ENCODE data around the gene RHOF. TPM values are rescaled to one million over a fixed set of nuclear protein-coding genes. Genes with fewer than 3 reads are reported as not detected.

The RHOF gene
- total RNA-seq, 1 donor from 2014 or later = 20.9 TPM

GRCh38 chr12:121806546-121807423 is 13.3 kb upstream of the RHOF start:
- DNase-seq (ENCODE audit: low spot score) = no peak

GRCh38 chr12:121806009-121806545 is 12.6 kb upstream of the RHOF start:
- intact Hi-C loops (cut with DNase I) = no loop called here
- DNase-seq (ENCODE audit: low spot score) = no peak

More at GRCh38 chr12:121806546-121807423, 13.3 kb upstream of the RHOF start:
- intact Hi-C loops (cut with DNase I) = no loop called here

DNA sequence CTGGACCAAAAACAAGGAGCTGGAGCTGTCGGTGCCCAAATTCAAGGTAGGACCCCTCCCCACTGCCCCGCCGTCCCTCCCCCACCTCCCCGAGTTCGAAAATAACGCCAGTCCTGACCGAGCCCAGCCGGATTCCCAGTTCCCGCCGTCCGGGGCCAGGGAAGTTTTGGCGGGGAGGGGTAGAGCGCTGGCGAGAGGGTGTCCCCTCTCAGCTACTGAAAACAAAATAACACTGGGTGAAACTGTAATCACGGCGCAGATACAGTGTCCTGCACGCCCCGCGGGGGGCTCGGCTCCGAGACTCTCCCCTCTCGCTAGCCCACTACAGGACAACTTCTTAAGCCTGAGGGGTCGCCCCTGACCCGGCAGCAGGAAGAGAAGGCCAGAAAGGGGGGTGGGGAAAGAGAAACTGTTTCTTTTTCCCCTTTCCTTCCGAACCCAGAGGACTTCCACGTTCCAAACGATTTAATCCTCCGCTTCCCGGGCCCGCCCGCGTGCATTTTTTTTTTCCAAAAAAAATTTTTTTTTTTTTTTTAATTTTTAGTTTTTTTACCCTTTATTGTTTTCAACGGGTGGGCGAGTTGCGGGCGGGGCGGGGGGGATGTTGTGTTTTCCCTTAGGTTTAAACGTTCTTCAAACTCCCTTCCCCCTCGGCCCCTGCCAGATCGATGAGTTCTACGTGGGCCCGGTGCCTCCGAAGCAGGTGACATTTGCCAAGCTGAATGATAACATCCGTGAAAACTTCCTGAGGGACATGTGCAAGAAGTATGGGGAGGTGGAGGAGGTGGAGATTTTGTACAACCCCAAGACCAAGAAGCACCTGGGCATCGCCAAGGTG is 11.9 kb upstream of the RHOF start:
- intact Hi-C loops (cut with DNase I) = no loop called here
- no peak for DNase-seq (ENCODE audit: low spot score)

DNA sequence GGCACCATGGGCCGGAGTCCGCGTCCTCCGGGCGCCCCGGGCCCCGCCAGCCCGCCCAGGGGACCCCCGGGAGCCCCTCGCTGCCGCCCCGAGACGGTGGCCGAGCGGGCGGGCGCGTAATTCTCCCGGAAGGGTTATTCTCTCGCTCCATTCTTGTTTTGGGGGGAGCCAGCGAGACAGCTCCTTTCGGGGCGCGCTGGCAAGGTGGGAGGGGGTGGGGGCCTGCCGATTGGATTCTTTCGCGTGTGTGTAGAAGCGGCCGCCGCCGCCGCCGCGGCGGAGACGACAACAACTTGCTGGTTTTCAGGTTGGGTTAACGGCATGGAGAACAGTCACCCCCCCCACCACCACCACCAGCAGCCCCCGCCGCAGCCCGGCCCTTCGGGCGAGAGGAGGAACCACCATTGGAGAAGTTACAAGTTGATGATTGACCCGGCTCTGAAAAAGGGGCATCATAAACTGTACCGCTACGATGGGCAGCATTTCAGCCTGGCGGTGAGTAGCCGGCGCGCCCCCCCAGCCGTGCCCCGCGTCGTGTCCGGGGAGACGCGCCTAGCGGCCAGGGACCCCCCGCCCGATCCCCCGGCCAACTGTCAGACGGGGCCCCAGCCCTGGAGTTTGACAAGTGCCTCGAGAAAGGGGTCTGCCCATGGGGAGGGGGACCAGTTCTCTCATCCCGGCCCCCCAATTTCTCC is 11.1 kb upstream of the RHOF start:
- DNase-seq (ENCODE audit: low spot score) = no peak
- intact Hi-C loops (cut with DNase I) = no loop called here

DNA sequence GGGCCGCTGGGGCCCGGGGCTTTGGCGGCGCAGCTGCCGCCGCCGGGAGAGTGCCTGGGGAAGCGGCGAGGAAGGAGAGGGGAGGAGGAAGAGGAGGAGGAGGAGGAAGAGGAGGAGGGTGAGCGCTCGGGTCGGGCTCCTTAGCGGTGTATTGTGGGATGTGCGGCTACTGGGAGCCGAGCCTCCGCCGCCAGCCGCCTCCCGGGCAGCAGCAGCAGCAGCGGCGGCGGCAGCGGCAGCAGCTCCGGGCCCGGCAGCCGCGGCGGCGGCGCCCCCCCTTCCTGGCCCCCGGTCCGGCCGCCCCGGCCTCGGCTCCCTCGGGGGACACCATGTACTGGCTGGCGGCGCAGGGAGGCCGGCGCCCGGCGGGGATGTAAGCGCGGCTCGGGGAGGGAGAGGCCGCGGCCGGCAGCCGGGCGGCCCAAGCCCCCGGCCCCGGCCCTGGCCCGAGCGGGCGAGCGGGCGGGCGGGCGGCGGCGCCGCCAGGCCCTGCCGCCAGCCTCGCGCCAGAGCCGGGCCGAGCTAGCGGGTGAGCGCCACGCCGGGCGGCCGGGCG is 10.5 kb upstream of the RHOF start, which contains the start of gene SETD1B:
SETD1B (plus strand) TSS at position 149 of the 556 bp plus-strand sequence. CDS start 729 bp downstream, outside the sequence.
- intact Hi-C loops (cut with DNase I) = no loop called here

GRCh38 chr12:121802843-121803698 is 9.6 kb upstream of the RHOF start:
- DNase-seq (ENCODE audit: low spot score) = peak; percentile 95
- intact Hi-C loops (cut with DNase I) = no loop called here

More for the DNA sequence above, 10.5 kb upstream of the RHOF start, which contains the start of gene SETD1B:
- DNase-seq (ENCODE audit: low spot score) = no peak

GRCh38 chr12:121802485-121802842 is 9.0 kb upstream of the RHOF start:
- intact Hi-C loops (cut with DNase I) = no loop called here
- no peak for DNase-seq (ENCODE audit: low spot score)

DNA sequence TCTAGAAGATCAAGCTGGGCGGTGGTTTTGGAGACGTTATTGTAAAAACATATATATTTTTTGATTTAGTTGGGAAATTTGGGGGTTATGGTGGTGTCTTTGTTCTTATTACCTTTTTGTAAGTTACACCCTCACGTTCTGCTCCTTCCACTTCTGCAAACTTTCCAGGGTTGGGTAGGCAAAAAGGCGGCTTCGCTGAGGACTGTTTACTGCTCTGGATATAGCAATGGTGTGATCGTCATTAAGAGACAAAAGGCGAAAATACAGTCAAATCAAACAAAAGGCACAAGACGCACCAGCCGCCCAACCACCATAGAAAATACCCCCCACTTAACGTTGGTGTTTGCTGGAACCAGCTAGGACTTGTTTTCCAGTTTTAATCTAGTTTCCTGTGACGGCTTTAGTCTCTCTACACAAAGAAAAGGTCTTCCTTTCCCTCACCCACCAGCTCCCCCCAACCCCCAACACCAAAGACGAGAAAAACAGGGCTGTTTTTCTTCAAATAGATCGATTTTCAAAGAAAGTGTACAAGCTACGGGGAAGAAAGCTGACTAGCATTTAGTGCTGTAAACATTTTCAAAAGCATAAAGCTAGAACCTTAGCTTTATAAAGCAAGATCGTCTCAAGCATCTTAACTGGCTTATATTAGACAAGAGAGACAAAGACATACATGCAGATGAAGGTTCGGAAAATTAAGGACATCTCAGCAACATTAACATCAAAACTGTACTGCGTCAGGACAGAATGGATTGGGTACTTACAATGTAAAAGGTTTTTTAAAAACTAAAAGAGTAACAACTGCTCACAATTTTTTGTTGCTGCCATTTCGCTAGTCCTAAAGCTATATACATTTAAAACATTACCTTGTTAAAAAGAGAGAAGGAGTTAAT is 8.4 kb upstream of the RHOF start:
- no peak for DNase-seq (ENCODE audit: low spot score)
- intact Hi-C loops (cut with DNase I) = no loop called here

- intact Hi-C loops (cut with DNase I) = no loop called here
- peak; percentile 92 for DNase-seq (ENCODE audit: low spot score)
These were observed 7.5 kb upstream of the RHOF start for GRCh38 chr12:121800694-121801594.

- intact Hi-C loops (cut with DNase I) = loop anchor here (5.0 to 10.0 kb wide), 2 partner anchors 173 to 225 kb away; partner anchors contain the start of genes BCL7A and ORAI1
- DNase-seq (ENCODE audit: low spot score) = peak; percentile 96
These were observed 6.6 kb upstream of the RHOF start for GRCh38 chr12:121799842-121800693.

DNA sequence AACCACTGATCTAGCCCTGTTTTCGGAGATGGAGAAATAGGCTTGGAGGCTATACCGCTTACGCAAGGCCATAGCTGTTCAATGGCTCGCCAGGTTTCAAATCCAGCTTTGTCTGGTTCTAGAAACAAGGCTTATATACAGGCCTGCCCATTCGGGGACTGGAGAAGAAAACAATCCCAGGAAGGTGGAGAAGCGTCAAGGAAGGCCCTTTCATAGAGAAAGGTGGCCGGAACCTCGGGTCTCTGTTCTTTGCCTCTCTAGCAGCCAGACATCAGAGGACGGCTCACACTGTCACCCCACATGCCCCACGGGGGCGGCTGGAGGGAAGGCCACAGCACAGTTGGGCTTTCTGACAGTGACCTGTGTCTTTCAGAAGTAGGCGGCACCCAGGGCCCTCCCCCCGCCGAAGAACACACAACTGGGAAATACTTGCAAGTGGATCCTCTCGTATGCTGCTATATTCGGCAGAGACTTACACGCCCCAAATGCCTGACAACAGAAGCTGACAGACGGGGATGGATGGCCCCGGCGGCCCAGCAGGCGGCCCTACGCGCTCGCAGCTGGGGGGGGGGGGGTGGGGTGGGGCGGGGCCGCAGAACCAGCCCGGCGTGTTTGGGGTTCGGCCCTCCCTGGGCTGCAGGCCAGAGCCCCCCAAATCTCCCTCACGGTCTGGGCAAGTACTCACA is 5.8 kb upstream of the RHOF start:
- DNase-seq (ENCODE audit: low spot score) = peak; percentile 91
- intact Hi-C loops (cut with DNase I) = loop anchor here (5.0 to 10.0 kb wide), 2 partner anchors 172 to 226 kb away; partner anchors contain the start of genes BCL7A and ORAI1

DNA sequence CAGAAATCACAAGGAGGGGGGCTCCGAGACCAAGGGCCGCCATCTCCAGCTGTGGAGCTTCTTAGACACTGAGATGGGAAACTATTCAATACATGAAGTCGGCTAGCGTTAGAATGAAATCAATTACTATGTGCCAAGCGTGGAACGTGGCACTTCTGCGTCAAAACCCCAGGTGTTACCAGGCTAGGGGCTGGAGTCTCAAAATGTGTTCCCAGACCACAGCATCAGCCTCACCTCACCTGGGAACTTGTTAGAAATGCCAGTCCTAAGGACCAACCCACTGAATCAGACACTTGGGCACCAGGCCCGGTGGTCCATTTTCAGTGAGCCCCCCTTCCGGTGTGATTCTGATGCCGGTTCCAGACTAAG is 5.3 kb upstream of the RHOF start:
- DNase-seq (ENCODE audit: low spot score) = no peak
- intact Hi-C loops (cut with DNase I) = loop anchor here (5.0 to 10.0 kb wide), 2 partner anchors 171 to 226 kb away; partner anchors contain the start of genes BCL7A and ORAI1

GRCh38 chr12:121797937-121798786 is 4.7 kb upstream of the RHOF start:
- intact Hi-C loops (cut with DNase I) = loop anchor here (5.0 to 10.0 kb wide), 2 partner anchors 171 to 227 kb away; partner anchors contain the start of genes BCL7A and ORAI1
- DNase-seq (ENCODE audit: low spot score) = peak; percentile 89
